ENCODE data around the gene CCDC51. TPM values are rescaled to one million over a fixed set of nuclear protein-coding genes. Genes with fewer than 3 reads are reported as not detected.

CCDC51 gene
- total and polyA plus RNA-seq, 9 of the 15 experiments (the other 6 are each of a cell fraction or from before 2014, with no cell fraction given) = 6.5 to 18.6 (median 15.7) TPM

- no TSS peak for BruUV-seq (replicated peaks)
Measured at GRCh38 chr3:48395714-48396113, 44.2 kb downstream of the CCDC51 start.

More at GRCh38 chr3:48395714-48396113, 44.2 kb downstream of the CCDC51 start:
- no peak overlapping the region for H3K9ac ChIP-seq (ENCODE audit: insufficient read depth in 1 of 2, low read depth in 2 of 2, low read length in 2 of 2)
- peaks cover 0 to 7% of the 10 kb centered on the region in 2 experiments; a peak in 1 of 5 replicates for H3K4me1 ChIP-seq (replicated peaks in 1 of 2; ENCODE audit: control insufficient read depth in 2 of 2, insufficient read depth in 2 of 2, low read length in 2 of 2)
- WGBS (ENCODE audit: insufficient coverage, low coverage, missing lambda C conversion rate) = 6% methylated on average over 3 of the region's 3 CpGs
- no peak overlapping the region for H3K4me3 ChIP-seq
- FAIRE-seq = no peak
- DNase-seq (ENCODE audit: extremely low read depth in 1 of 4, low spot score in 3 of 4) = peak in 1 of 4 experiments; percentile 2
- H3K9me3 ChIP-seq (replicated peaks; ENCODE audit: control insufficient read depth, insufficient read depth, low read depth, low read length) = no peaks in the 10 kb centered on the region
- no peaks in the 10 kb centered on the region for H3K27me3 ChIP-seq (ENCODE audit: control insufficient read depth in 2 of 2, insufficient read depth in 2 of 2, low read length in 2 of 2)
- POLR2A ChIA-PET = interaction anchor here (0.9 kb wide), 1 partner anchor 44 kb away, joined by 4 read pairs; no protein-coding TSS in a partner anchor
- in situ Hi-C loops (cut with MboI) (no loop called here), intact Hi-C loops (cut with micrococcal nuclease) (no loop called here)
- H3K27ac ChIP-seq (ENCODE audit: extremely low read depth, low read depth, low read length) = no peak overlapping the region
- H2AFZ ChIP-seq (ENCODE audit: low read depth, low read length) = no peak overlapping the region
- H3K4me2 ChIP-seq (ENCODE audit: insufficient read depth, low read length) = no peak overlapping the region
- no peak for TF ChIP-seq POU5F1 (IDR thresholded peaks at IDR 0.05; ENCODE audit: borderline replicate concordance, low read depth, low read length, partially characterized antibody)
- no peak for TF ChIP-seq CTBP1 (IDR thresholded peaks at IDR 0.05; ENCODE audit: borderline replicate concordance)
- no peak for TF ChIP-seq CEBPZ (IDR thresholded peaks at IDR 0.05; ENCODE audit: borderline replicate concordance, low read depth, low read length)
- no peak for TF ChIP-seq ZFP30 (CRISPR knock-in tag; IDR thresholded peaks at IDR 0.05; ENCODE audit: borderline replicate concordance)
- TF ChIP-seq POLR2H (tag; IDR thresholded peaks at IDR 0.05; ENCODE audit: low read depth) = no peak
- no peak for TF ChIP-seq NR2F6 (CRISPR knock-in tag; IDR thresholded peaks at IDR 0.05)
- no peak for TF ChIP-seq ZNF232 (CRISPR knock-in tag; IDR thresholded peaks at IDR 0.05)
- no peak for TF ChIP-seq ELK1 (CRISPR knock-in tag; IDR thresholded peaks at IDR 0.05)
- TF ChIP-seq ZBTB9 (CRISPR knock-in tag; IDR thresholded peaks at IDR 0.05) = no peak
- no peak for TF ChIP-seq NR3C1 (CRISPR knock-in tag; IDR thresholded peaks at IDR 0.05)
- no peak for TF ChIP-seq TCF7L2 (IDR thresholded peaks at IDR 0.05; ENCODE audit: low read depth, low read length)
- no peak for TF ChIP-seq ZBTB17 (CRISPR knock-in tag; IDR thresholded peaks at IDR 0.05)
- TF ChIP-seq SMARCB1 (IDR thresholded peaks at IDR 0.05; ENCODE audit: insufficient read length, low read depth) = no peak
- no peaks in the 10 kb centered on the region for H4K20me1 ChIP-seq (replicated peaks; ENCODE audit: control insufficient read depth, insufficient read depth, low read length)
- H3K79me2 ChIP-seq (ENCODE audit: control insufficient read depth, insufficient read depth, low read length) = no peaks in the 10 kb centered on the region
- no peaks in the 10 kb centered on the region for H3K36me3 ChIP-seq (ENCODE audit: control insufficient read depth, insufficient read depth, low read length)
- ATAC-seq = no peak
- no peaks in the 10 kb centered on the region for H3K9me1 ChIP-seq (ENCODE audit: control insufficient read depth, insufficient read depth, low read length)
- CTCF ChIA-PET (ENCODE audit: low intra/inter-chr PET ratio) = no interaction called here

All from K562 (cell line).